Stimulated activated CD4-positive, alpha-beta T cell treated with anti-CD3 and anti-CD28 coated beads, TNF-alpha, amount 100 ng/mL, for 48 hours (primary cell): ENCODE results near the gene SIK2.

Source experiments
- DNase-seq, 3 donors: peaks; one replicate each; pipeline ENCODE4 v3.0.0-alpha.2; 2020; ENCODE audit warnings: low read depth in 3 of 3

Gene SIK2

DNA sequence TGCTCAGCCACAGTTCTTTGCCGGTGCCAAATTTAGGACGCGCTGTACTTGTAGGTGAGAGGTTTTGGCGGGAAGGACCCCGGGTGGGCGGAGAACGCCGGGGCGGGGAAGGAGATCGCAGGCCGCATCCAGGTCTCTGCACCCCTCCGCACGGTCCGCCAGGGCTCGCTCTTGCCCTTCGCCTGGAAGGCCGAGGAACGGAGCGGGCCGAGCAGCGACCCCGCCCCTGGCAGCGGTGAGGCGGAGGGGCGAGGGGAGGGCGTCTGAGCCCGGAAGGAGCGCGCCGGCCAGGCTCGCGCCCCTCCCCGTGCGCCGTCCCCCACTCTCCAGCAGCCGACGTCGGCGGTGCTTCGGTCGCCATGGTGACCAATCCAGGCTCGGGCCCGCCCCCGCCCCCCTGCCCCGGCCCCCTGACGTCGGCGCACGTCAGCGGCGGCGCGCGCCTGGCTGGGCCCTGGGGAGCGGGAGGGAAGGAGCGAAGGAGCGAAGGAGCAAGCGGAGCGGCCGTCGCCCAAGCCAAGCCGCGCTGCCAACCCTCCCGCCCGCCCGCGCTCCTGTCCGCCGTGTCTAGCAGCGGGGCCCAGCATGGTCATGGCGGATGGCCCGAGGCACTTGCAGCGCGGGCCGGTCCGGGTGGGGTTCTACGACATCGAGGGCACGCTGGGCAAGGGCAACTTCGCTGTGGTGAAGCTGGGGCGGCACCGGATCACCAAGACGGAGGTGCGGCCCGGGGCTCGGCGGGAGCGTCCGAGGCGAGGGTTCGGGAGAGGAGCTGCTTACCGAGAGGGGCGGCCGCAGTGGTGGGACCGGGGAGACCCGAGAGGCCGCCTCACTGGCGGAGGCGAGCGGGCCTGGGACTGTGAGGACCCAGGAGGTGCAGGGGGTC is at the start of gene SIK2:
Gene SIK2, plus strand, starts transcription at position 471 of the 886 bp plus-strand sequence. Its CDS starts 115 bp downstream, at position 586.
- peak; percentile 84 to 90 (median 87) for DNase-seq

GRCh38 chr11:111554532-111554931 is 47.7 kb upstream of the SIK2 start:
- no peak for DNase-seq

DNA sequence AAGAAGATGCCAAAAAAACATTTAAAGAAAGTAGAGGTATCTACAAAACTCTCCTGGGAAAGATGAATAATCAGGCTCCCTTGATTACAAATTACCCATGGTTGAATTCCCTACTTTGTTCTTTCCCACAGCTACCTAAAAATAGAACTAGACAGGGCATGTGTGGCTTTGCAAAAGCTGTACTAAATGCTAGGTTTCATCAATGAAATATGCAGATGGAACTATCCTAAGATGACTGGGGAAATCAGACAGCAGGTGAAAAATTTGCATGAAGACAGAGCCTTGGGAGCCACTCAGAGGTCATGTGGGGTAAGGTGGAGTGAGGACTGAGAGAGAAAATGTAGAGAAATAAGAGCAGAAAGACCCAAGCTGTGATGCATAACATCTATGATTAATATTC is 47.0 kb upstream of the SIK2 start:
- DNase-seq = no peak

DNA sequence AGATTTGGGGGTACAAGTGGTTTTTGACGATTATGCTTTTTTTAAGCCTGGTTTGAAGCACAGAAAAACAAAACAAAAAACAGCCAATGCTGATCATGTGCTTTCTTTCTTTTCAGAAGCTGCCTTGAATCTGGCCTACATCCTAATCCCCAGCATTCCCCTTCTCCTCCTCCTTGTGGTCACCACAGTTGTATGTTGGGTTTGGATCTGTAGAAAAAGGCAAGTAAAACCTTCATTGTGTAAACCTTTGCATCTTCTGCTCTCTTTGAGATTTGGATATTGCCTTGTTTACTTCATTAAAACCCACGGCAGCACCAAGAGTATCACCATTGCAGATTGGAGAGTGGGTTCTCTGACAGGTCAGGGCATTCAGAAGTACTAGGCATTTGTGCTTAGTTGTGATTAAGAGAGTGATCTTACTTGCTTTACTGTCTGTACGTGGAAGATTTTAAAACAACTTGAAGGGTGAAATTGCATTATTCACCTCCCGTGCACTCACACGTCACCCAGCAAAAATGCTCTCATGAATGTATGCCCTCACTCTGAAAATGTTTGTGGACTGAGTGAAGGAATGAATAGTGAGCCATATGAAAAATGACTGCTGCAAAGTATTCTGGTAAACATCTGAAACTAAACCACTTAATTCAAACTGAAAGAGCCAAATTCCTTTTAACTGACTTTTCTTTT is 44.7 kb upstream of the SIK2 start:
- DNase-seq = no peak

GRCh38 chr11:111559800-111560464 is 42.3 kb upstream of the SIK2 start:
- DNase-seq = no peak

- DNase-seq = no peak
Measured at GRCh38 chr11:111560800-111561199, 41.4 kb upstream of the SIK2 start.

DNA sequence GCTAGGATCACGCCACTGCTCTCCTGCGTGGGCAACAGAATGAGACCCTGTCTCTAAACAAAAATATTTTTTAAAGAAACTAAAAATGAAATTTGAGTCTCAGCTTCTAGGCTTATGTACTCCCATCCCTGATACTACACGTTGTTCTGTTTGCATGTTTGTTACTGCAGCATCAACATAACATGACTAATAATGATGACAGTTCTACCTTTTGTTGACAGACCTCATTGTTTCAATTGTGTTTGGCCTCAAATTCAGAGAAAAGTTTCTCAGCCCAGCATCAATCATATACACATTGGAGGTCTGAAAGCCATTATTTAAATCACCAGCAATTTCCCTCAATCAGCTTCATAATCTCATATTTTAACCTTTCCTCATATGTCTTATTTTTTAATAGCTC is 40.9 kb upstream of the SIK2 start:
- no peak for DNase-seq

- no peak for DNase-seq
Measured at GRCh38 chr11:111561791-111562325, 40.4 kb upstream of the SIK2 start.

- no peak for DNase-seq
Measured at GRCh38 chr11:111562692-111563389, 39.4 kb upstream of the SIK2 start.

- DNase-seq = peak; percentile 34 to 55 (median 42)
Measured at GRCh38 chr11:111565114-111565720, 37.0 kb upstream of the SIK2 start.

- DNase-seq = no peak
Measured at GRCh38 chr11:111566324-111566723, 35.9 kb upstream of the SIK2 start.

DNA sequence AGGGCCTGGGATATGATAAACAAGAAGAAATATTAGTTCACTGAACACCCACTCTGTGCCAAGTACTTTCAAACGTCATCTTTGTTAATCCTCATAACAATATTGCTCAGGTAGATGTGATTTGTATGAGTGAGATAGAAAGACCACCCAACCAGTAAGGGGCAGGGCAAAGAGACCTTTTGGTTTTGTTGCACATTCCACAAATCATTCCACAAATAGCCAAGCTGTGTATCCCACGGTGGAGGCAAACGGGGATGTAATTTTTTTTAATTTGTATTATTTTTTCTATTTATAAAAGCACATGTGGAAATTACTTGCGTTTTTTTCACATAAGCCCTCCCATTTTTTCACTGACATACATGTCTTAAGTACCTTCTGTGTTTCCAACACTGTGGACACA is 32.8 kb upstream of the SIK2 start:
- DNase-seq = no peak

DNA sequence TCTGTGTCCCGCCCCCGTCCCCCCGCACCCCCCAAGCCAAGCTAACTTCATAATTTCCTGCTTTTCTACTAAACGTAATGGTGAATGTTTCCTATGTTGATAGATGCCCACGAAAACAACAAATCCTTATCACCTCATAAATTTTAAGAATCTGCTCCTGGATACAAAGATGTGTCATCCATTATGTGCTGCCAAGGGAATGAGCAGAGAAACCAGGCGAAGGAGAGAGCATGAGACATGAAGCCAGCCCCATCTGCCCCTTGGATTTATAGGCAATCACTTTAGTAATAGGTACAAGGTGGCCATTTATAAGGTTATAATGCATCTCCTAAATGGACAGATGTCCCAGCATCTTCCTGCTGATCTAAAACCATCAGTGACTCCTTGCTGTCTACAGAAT is 31.5 kb upstream of the SIK2 start:
- DNase-seq = no peak

GRCh38 chr11:111571829-111572501 is 30.3 kb upstream of the SIK2 start:
- DNase-seq = no peak

DNA sequence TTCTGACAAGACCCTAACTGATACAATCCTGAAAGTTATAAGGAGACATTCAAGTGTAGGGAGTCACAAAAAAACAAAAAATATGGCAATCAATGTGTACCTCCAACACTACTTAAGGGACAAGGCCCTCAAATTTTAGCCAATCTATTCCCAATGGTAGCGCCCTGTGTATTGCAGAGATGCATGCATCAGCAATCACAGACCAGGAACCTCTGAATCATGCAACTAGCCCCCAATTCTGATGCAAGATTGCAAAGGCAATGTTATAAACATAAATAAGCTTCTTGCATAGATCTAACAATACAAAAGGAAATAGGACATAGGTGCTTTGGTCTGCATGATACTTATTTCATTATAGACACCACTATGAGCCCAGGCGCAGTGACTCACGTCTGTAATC is 29.7 kb upstream of the SIK2 start:
- no peak for DNase-seq

- DNase-seq = no peak
Measured at GRCh38 chr11:111573821-111574249, 28.4 kb upstream of the SIK2 start.

GRCh38 chr11:111574373-111575225 is 27.6 kb upstream of the SIK2 start:
- no peak for DNase-seq

DNA sequence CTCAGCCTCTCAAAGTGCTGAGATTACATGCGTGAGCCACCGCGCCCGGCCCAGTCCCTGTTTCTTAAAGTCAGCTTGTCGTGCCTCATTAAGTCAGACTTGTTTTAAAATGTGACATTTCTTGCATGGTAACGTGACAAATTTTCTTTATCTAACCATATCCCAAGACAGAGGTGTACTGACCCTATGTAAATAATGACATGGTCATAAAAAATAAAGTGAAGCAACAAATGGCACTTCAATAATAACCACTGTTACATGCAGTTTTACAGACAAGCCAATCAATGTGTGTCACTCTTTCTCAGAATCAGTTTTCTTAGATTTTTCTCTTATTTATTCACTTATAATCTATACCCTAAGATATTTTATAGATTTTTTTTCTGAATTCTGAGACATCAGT is 26.5 kb upstream of the SIK2 start:
- DNase-seq = no peak

DNA sequence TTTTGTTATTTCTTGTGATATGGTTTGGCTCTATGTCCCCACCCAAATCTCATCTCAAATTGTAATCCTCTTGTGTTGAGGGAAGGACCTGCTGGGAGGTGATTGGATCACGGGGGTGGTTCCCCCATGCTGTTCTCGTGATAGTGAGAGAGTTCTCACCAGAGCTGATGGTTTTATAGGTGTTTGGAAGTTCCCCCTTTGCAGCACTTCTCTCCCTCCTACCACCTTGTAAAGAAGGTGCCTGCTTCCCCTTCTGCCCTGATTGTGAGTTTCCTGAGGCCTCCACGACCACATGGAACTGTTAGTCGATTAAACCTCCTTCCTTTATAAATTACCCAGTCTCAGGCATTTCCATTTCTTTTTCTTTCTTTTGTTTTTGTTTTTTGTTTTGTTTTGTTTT is 24.4 kb upstream of the SIK2 start:
- no peak for DNase-seq

- no peak for DNase-seq
Measured at GRCh38 chr11:111581341-111581740, 20.9 kb upstream of the SIK2 start.
